Stimulated activated CD8-positive, alpha-beta memory T cell treated with anti-CD3 and anti-CD28 coated beads, Interleukin-15, amount 100 ng/mL, for 24 hours (primary cell): ENCODE data around the gene SEC61A2.
"Not testable (repeated sequence)": the region's sequence is repeated elsewhere in the genome, so short reads cannot be mapped to it uniquely, and the experiment has no call there.

Source experiments
- DNase-seq: peaks from one replicate; pipeline ENCODE4 v3.0.0-alpha.2; 2020; ENCODE audit warnings: low read depth

SEC61A2 gene

GRCh38 chr10:12160664-12161063 is 31.2 kb downstream of the SEC61A2 start:
- DNase-seq = no peak

- no peak for DNase-seq
Observed at GRCh38 chr10:12162927-12163326, 33.5 kb downstream of the SEC61A2 start.

- no peak for DNase-seq
Observed at GRCh38 chr10:12164085-12164484, 34.6 kb downstream of the SEC61A2 start.

- no peak for DNase-seq
Observed at GRCh38 chr10:12165036-12165435, 35.6 kb downstream of the SEC61A2 start.

GRCh38 chr10:12165999-12166775 is 36.7 kb downstream of the SEC61A2 start:
- no peak for DNase-seq

- not testable (repeated sequence) for DNase-seq
Observed at GRCh38 chr10:12171512-12171911, 42.0 kb downstream of the SEC61A2 start.

- no peak for DNase-seq
Observed at GRCh38 chr10:12177642-12178041, 48.2 kb downstream of the SEC61A2 start.

GRCh38 chr10:12179606-12180170 is 50.2 kb downstream of the SEC61A2 start:
- no peak for DNase-seq

GRCh38 chr10:12180221-12180974 is 50.9 kb downstream of the SEC61A2 start:
- DNase-seq = no peak

- peak; percentile 21 for DNase-seq
Observed at GRCh38 chr10:12181065-12181775, 51.7 kb downstream of the SEC61A2 start.

GRCh38 chr10:12184165-12184564 is 54.7 kb downstream of the SEC61A2 start:
- DNase-seq = no peak

- no peak for DNase-seq
Observed at GRCh38 chr10:12186323-12186722, 56.8 kb downstream of the SEC61A2 start.

GRCh38 chr10:12187321-12187905 is 57.9 kb downstream of the SEC61A2 start:
- DNase-seq = no peak

GRCh38 chr10:12188656-12189055 is 59.2 kb downstream of the SEC61A2 start:
- DNase-seq = no peak

- no peak for DNase-seq
Observed at GRCh38 chr10:12189426-12189825, 59.9 kb downstream of the SEC61A2 start.

- DNase-seq = no peak
Observed at GRCh38 chr10:12191715-12192114, 62.2 kb downstream of the SEC61A2 start.

GRCh38 chr10:12193193-12193592 is 63.7 kb downstream of the SEC61A2 start:
- DNase-seq = no peak

- DNase-seq = no peak
Observed at GRCh38 chr10:12194752-12195271, 65.3 kb downstream of the SEC61A2 start.

- no peak for DNase-seq
Observed at GRCh38 chr10:12195281-12195602, 65.8 kb downstream of the SEC61A2 start.

GRCh38 chr10:12195603-12196506 is 66.4 kb downstream of the SEC61A2 start, which contains the start of the genes CDC123 and NUDT5:
Gene CDC123 (plus strand): TSS chr10:12196188. CDS start chr10:12196246, 58 bp downstream.
Gene NUDT5 (minus strand): TSS chr10:12195891. CDS start chr10:12186291, 9,600 bp downstream.
- DNase-seq = peak; percentile 70
